Activated CD4-positive, alpha-beta T cell treated with anti-CD3 and anti-CD28 coated beads for 36 hours (primary cell): Measurements from ENCODE around the gene GLIPR1L2. TPM values are rescaled to one million over a fixed set of nuclear protein-coding genes. Genes with fewer than 3 reads are reported as not detected.
A peak's percentile ranks its signal among the peaks of the same experiment; 100 is the strongest.

Source experiments
- ATAC-seq: fragments of 200-7000 bp; cut with Tn5 transposase; one replicate; pipeline ENCODE4 v1.10.0; 2021; ENCODE audit warnings: mild to moderate bottlenecking, moderate library complexity
- CTCF ChIA-PET: fragments of 350-600 bp; sonication (Branson Sonifier 250); formaldehyde crosslinking; loops from one replicate; lab custom pipeline; 2021; ENCODE audit warnings: antibody characterized with exemption; lab: Charles Lee
- POLR2A ChIA-PET: fragments of 350-600 bp; sonication (Branson Sonifier 250); formaldehyde crosslinking; loops from one replicate; lab custom pipeline; 2021; ENCODE audit warnings: antibody characterized with exemption, inconsistent platforms; lab: Charles Lee
- DNase-seq: peaks from one replicate; pipeline ENCODE4 v3.0.0-alpha.2; 2020
- H3K27ac Mint-ChIP-seq: one replicate; pipeline ENCODE4 v1.8.0; 2021; ENCODE audit warnings: mixed read lengths
- H3K27me3 Mint-ChIP-seq: one replicate; pipeline ENCODE4 v1.8.0; 2021; ENCODE audit warnings: mixed read lengths
- H3K36me3 Mint-ChIP-seq: one replicate; pipeline ENCODE4 v1.8.0; 2021; ENCODE audit warnings: low read depth, mixed read lengths
- H3K4me1 Mint-ChIP-seq: one replicate; pipeline ENCODE4 v1.8.0; 2021; ENCODE audit warnings: mixed read lengths
- H3K4me3 Mint-ChIP-seq: one replicate; pipeline ENCODE4 v1.8.0; 2021; ENCODE audit warnings: mild to moderate bottlenecking, moderate library complexity, mixed read lengths
- H3K9me3 Mint-ChIP-seq: one replicate; pipeline ENCODE4 v1.8.0; 2021; ENCODE audit warnings: low read depth, mixed read lengths
- intact Hi-C, 2 experiments: fragments of 100-400 bp; cut with DNase I in 1 of 2; cut with micrococcal nuclease in 1 of 2; formaldehyde crosslinking; loops; one replicate each; pipeline versions ENCODE4 v1.14.2 to v1.15.1; 2022 to 2024; cut with DNase I, micrococcal nuclease
- total RNA-seq, 2 experiments: library from RNA; stranded (reverse); gene quantifications; one replicate each; pipeline ENCODE4 v1.2.3, GENCODE V29; 2021

The GLIPR1L2 gene
- total RNA-seq, 2 experiments from 2014 or later, result 0.39 to 0.50 TPM

DNA sequence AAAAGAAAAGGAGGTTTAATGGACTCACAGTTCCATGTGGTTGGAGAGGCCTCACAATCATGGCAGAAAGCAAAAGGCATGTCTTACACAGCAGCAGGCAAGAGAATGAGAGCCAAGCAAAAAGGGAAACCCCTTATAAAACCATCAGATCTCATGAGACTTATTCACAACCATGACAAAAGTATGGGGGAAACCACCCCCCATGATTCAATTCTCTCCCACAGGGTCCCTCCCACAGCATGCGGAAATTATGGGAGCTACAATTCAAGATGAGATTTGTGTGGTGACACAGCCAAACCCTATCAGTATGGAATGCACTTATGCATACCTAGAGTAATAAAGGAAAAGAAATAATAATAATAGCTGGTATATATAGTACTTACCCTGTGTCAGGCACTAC lies 85.2 kb downstream of the GLIPR1L2 start:
- Mint-ChIP-seq H3K27ac (no peak overlapping the region), H3K4me1 (peaks cover 49% of the 10 kb centered on the region), H3K9me3 (no peaks in the 10 kb centered on the region), H3K27me3 (peaks cover 7% of the 10 kb centered on the region), H3K4me3 (no peak overlapping the region), H3K36me3 (no peaks in the 10 kb centered on the region)
- peak; percentile 70 for DNase-seq
- intact Hi-C loops, result loop anchor here (1.0 to 5.0 kb wide), 3 partner anchors 166 to 544 kb away; no protein-coding TSS in a partner anchor
- ChIA-PET POLR2A (interaction anchor here (0.6 kb wide), 1 partner anchor 166 kb away, joined by 4 read pairs; no protein-coding TSS in a partner anchor), CTCF (interaction anchor here (1.2 to 1.8 kb wide), 2 partner anchors 9 to 85 kb away, joined by 4 to 12 read pairs; partner anchors contain the start of gene GLIPR1L2)
- peak; percentile 5 for ATAC-seq

GRCh38 chr12:75477137-75477536 lies 86.2 kb downstream of the GLIPR1L2 start:
- Mint-ChIP-seq H3K27ac (no peak overlapping the region), H3K36me3 (no peaks in the 10 kb centered on the region), H3K9me3 (no peaks in the 10 kb centered on the region), H3K4me1 (peaks cover 60% of the 10 kb centered on the region), H3K27me3 (peaks cover 7% of the 10 kb centered on the region), H3K4me3 (no peak overlapping the region)
- ATAC-seq (peak; percentile 16), DNase-seq (peak; percentile 13)
- ChIA-PET CTCF (interaction anchor here (1.8 kb wide), 1 partner anchor 8 kb away, joined by 12 read pairs; no protein-coding TSS in a partner anchor), POLR2A (interaction anchor here (0.6 to 1.2 kb wide), 2 partner anchors 555 to 1073 kb away, joined by 3 read pairs; no protein-coding TSS in a partner anchor)
- intact Hi-C loops, result loop anchor here in 1 of 2 experiments (2.0 to 5.0 kb wide), 2 partner anchors 165 to 458 kb away; no protein-coding TSS in a partner anchor

GRCh38 chr12:75478116-75478794 lies 87.4 kb downstream of the GLIPR1L2 start:
- peaks cover 70% of the 10 kb centered on the region for H3K4me1 Mint-ChIP-seq

GRCh38 chr12:75479963-75480461 lies 89.1 kb downstream of the GLIPR1L2 start:
- DNase-seq (peak; percentile 45), ATAC-seq (peak; percentile 30)
- Mint-ChIP-seq H3K27ac (peak overlapping the region; percentile 89), H3K36me3 (peaks cover 6% of the 10 kb centered on the region), H3K9me3 (no peaks in the 10 kb centered on the region), H3K27me3 (no peaks in the 10 kb centered on the region), H3K4me1 (peaks cover 88% of the 10 kb centered on the region), H3K4me3 (peak overlapping the region; percentile 93)
- intact Hi-C loops, result loop anchor here (1.0 to 10.0 kb wide), 15 partner anchors 9 to 1079 kb away; partner anchors contain the start of genes BBS10 (in 2 of the 2), GLIPR1L1 (in 2 of the 2), GLIPR1L2 (in 2 of the 2) and KRR1 (in 2 of the 2)
- ChIA-PET CTCF (interaction anchor here (0.8 to 2.2 kb wide), 7 partner anchors 9 to 152 kb away, joined by 3 to 9 read pairs (median 4); partner anchors contain the start of genes GLIPR1L1 and GLIPR1L2), POLR2A (interaction anchor here (1.0 to 2.0 kb wide), 5 partner anchors 10 to 604 kb away, joined by 3 to 10 read pairs (median 8); partner anchors contain the start of genes KRR1 and NAP1L1)

More at GRCh38 chr12:75478116-75478794, 87.4 kb downstream of the GLIPR1L2 start:
- Mint-ChIP-seq H3K4me3 (no peak overlapping the region), H3K36me3 (peaks cover under 1% of the 10 kb centered on the region), H3K27me3 (peaks cover 7% of the 10 kb centered on the region), H3K9me3 (no peaks in the 10 kb centered on the region), H3K27ac (peak overlapping the region; percentile 17)
- intact Hi-C loops, result loop anchor here (1.0 to 5.0 kb wide), 3 partner anchors 164 to 501 kb away; no protein-coding TSS in a partner anchor
- ATAC-seq (peak; percentile 43), DNase-seq (peak; percentile 57)
- ChIA-PET CTCF (interaction anchor here (1.2 to 1.5 kb wide), 3 partner anchors 11 to 869 kb away, joined by 3 read pairs; partner anchors contain the start of gene GLIPR1L2), POLR2A (interaction anchor here (0.8 to 1.2 kb wide), 2 partner anchors 45 to 554 kb away, joined by 3 read pairs; no protein-coding TSS in a partner anchor)

DNA sequence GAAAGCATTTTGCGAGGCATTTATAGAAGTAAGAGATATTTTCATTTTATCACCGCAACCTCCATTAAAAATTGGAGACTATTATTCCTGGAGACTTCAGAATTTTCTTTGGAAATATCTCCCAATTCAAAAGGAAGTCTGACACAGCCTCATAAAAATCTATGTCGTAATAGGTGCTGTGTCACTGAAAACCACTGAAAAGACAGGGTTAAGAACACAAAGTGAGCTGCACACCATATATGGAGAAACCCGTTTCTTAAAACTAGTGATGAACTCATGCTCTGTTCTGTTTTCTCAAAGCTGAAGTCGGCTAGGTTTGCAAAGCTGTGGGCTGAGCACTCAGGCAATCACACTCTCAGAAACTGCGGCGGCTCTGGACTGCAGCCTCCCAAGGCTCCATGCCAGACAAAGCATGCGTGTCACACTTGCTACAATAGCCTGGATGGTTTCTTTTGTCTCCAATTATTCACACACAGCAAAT lies 89.6 kb downstream of the GLIPR1L2 start, which contains the start of gene GLIPR1:
TSS of gene GLIPR1 (plus strand) at position 287 of the 481 bp plus-strand sequence. CDS start at position 413, 126 bp downstream.
- Mint-ChIP-seq H3K4me3 (peak within 1 kb of the TSS; percentile 93), H3K36me3 (peaks cover 6% of the 10 kb centered on the region), H3K27me3 (no peaks in the 10 kb centered on the region), H3K27ac (peak within 1 kb of the TSS; percentile 89), H3K4me1 (peaks cover 90% of the 10 kb centered on the region), H3K9me3 (no peaks in the 10 kb centered on the region)
- DNase-seq (peak; percentile 86), ATAC-seq (peak; percentile 83)
- CTCF ChIA-PET, result interaction anchor here (0.6 to 6.9 kb wide), 9 partner anchors 9 to 152 kb away, joined by 3 to 147 read pairs (median 4); partner anchors contain the start of gene GLIPR1L1
- POLR2A ChIA-PET, result interaction anchor here (0.7 to 2.0 kb wide), 7 partner anchors 9 to 604 kb away, joined by 3 to 10 read pairs (median 5); partner anchors contain the start of genes KRR1 and NAP1L1
- intact Hi-C loops, result loop anchor here (1.0 to 10.0 kb wide), 13 partner anchors 9 to 1079 kb away; partner anchors contain the start of genes BBS10 (in 2 of the 2), GLIPR1L1 (in 2 of the 2), GLIPR1L2 (in 2 of the 2) and KRR1 (in 2 of the 2)

- peaks cover 90% of the 10 kb centered on the region for H3K4me1 Mint-ChIP-seq
- H3K27me3 Mint-ChIP-seq, result no peaks in the 10 kb centered on the region
- CTCF ChIA-PET, result interaction anchor here (0.6 to 6.9 kb wide), 8 partner anchors 8 to 147 kb away, joined by 3 to 147 read pairs (median 4); partner anchors contain the start of gene GLIPR1L1
- H3K27ac Mint-ChIP-seq, result peak overlapping the region; percentile 89
- DNase-seq (no peak), ATAC-seq (peak; percentile 6)
- no peaks in the 10 kb centered on the region for H3K9me3 Mint-ChIP-seq
- peaks cover 6% of the 10 kb centered on the region for H3K36me3 Mint-ChIP-seq
- intact Hi-C loops, result loop anchor here (2.0 to 10.0 kb wide), 6 partner anchors 146 to 974 kb away; partner anchors contain the start of genes BBS10 (in 2 of the 2), GLIPR1L1 (in 2 of the 2) and PHLDA1 (in 1 of the 2)
- POLR2A ChIA-PET, result interaction anchor here (0.7 to 2.0 kb wide), 7 partner anchors 8 to 603 kb away, joined by 3 to 10 read pairs (median 5); partner anchors contain the start of genes KRR1 and NAP1L1
- peak overlapping the region; percentile 93 for H3K4me3 Mint-ChIP-seq
Observed at GRCh38 chr12:75481013-75481705, 90.3 kb downstream of the GLIPR1L2 start.

DNA sequence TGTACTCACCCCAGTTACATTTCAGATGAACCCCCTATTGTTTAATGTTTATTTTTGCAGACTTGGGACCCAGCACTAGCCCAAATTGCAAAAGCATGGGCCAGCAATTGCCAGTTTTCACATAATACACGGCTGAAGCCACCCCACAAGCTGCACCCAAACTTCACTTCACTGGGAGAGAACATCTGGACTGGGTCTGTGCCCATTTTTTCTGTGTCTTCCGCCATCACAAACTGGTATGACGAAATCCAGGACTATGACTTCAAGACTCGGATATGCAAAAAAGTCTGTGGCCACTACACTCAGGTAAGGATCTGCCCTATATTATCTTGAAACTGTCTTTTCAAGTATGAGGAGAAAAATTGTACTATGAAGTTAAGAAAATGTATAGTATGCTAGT lies 90.9 kb downstream of the GLIPR1L2 start:
- Mint-ChIP-seq H3K4me3 (peak overlapping the region; percentile 93), H3K27me3 (no peaks in the 10 kb centered on the region), H3K4me1 (peaks cover 88% of the 10 kb centered on the region), H3K36me3 (peaks cover 6% of the 10 kb centered on the region), H3K9me3 (no peaks in the 10 kb centered on the region), H3K27ac (peak overlapping the region; percentile 89)
- DNase-seq (no peak), ATAC-seq (no peak)
- ChIA-PET POLR2A (no interaction called here), CTCF (interaction anchor here (5.5 to 6.9 kb wide), 2 partner anchors 18 to 26 kb away, joined by 35 to 147 read pairs; no protein-coding TSS in a partner anchor)
- intact Hi-C loops, result loop anchor here (2.0 to 10.0 kb wide), 6 partner anchors 147 to 973 kb away; partner anchors contain the start of genes BBS10 (in 2 of the 2), GLIPR1L1 (in 2 of the 2) and PHLDA1 (in 1 of the 2)

Other genes starting within 250 kb of the GLIPR1L2 start
- gene KCNC2, start 181.2 kb upstream of the GLIPR1L2 start, total RNA-seq, result not detected
- gene CAPS2, start 60.8 kb upstream of the GLIPR1L2 start, total RNA-seq, result 1 to 10 TPM; 2.3 to 2.6 TPM
- gene GLIPR1L1, start 56.4 kb upstream of the GLIPR1L2 start, total RNA-seq, result not detected
- 1 to 10 TPM; 8.7 to 9.3 TPM for gene GLIPR1, start 89.7 kb downstream of the GLIPR1L2 start, total RNA-seq
- gene KRR1, start 120.5 kb downstream of the GLIPR1L2 start, total RNA-seq, result 100 to 1,000 TPM; 122 to 147 TPM